Stomach (tissue), 4 donors: Measurements from ENCODE around the gene SLC16A6.

Experiments
- CTCF ChIP-seq, 7 experiments: fragments of 450-650 bp in 4 of 7; fragments of 200-600 bp in 3 of 7; sonication (generic) in 3 of 7; IDR thresholded peaks; one replicate each; pipeline ENCODE4 v1.5.1; 2016 to 2019; ENCODE audit warnings: antibody characterized with exemption in 7 of 7, control low read depth in 2 of 7, mild to moderate bottlenecking in 1 of 7
- POLR2A ChIP-seq, 4 donors: fragments of 450-650 bp; IDR thresholded peaks; one replicate each; pipeline ENCODE4 v1.6.1; 2016; ENCODE audit warnings: antibody characterized with exemption in 4 of 4, control low read depth in 2 of 4, mild to moderate bottlenecking in 1 of 4, moderate library complexity in 1 of 4

- TF ChIP-seq CTCF (IDR thresholded peaks at IDR 0.05) (no peak), POLR2A (IDR thresholded peaks at IDR 0.05) (no peak)
Observed at GRCh38 chr17:68298601-68299000, 7.7 kb upstream of the SLC16A6 start.
